ENCODE results near the gene DNAJC17. TPM values are rescaled to one million over a fixed set of nuclear protein-coding genes. Genes with fewer than 3 reads are reported as not detected.

The DNAJC17 gene
- total and polyA plus RNA-seq, 2 of the 13 experiments (the other 11 are each of a cell fraction or from before 2014, with no cell fraction given): 22.2 to 26.5 TPM

- CTCF ChIA-PET (ENCODE audit: low intra/inter-chr PET ratio, low total read pairs): no interaction called here
- BruUV-seq (replicated peaks): no TSS peak
Measured at GRCh38 chr15:40739047-40739446, 68.2 kb downstream of the DNAJC17 start.

More at GRCh38 chr15:40739047-40739446, 68.2 kb downstream of the DNAJC17 start:
- no peaks in the 10 kb centered on the region for H4K20me1 ChIP-seq (ENCODE audit: insufficient read depth, low read length)
- POLR2A ChIA-PET: no interaction called here
- no peak overlapping the region for H3K27ac ChIP-seq (ENCODE audit: extremely low read length, insufficient read depth, low read length)
- 95% methylated on average over 2 of the region's 2 CpGs for WGBS (ENCODE audit: low lambda C conversion rate)
- no peak overlapping the region for H3K4me3 ChIP-seq (replicated peaks in 1 of 3; ENCODE audit: insufficient read depth in 1 of 3, low read depth in 2 of 3, low read length in 3 of 3)
- peaks cover 20 to 84% of the 10 kb centered on the region in 2 experiments for H3K36me3 ChIP-seq (replicated peaks in 1 of 2; ENCODE audit: control insufficient read depth in 1 of 2, insufficient read depth in 2 of 2, low read length in 2 of 2)
- H3K79me2 ChIP-seq (ENCODE audit: insufficient read depth, low read length): no peaks in the 10 kb centered on the region
- H3K4me1 ChIP-seq (ENCODE audit: insufficient read depth, low read length): peaks cover 11% of the 10 kb centered on the region
- intact Hi-C loops (cut with micrococcal nuclease; ENCODE audit: unreplicated experiment): no loop called here
- DNase-seq (ENCODE audit: low spot score): no peak
- in situ Hi-C loops (cut with HindIII; ENCODE audit: extremely low pct_ligation_motif_present, low pct_unique_long_range_greater_than_20kb): no loop called here
- no peak overlapping the region for H3K9ac ChIP-seq (ENCODE audit: insufficient read depth, low read depth, low read length)
- H2AFZ ChIP-seq (ENCODE audit: low read length): no peak overlapping the region
- H3K9me3 ChIP-seq (ENCODE audit: low read length): no peaks in the 10 kb centered on the region
- H3K27me3 ChIP-seq (ENCODE audit: control insufficient read depth in 1 of 2, insufficient read depth in 2 of 2, low read length in 2 of 2): no peaks in the 10 kb centered on the region
- no peak for FAIRE-seq
- H3K4me2 ChIP-seq (ENCODE audit: low read depth, low read length): no peak overlapping the region
- ATAC-seq: no peak
- no peak for TF ChIP-seq TP53 (CRISPR knock-in tag; conservative IDR thresholded peaks at IDR 0.05)
- TF ChIP-seq RAD21 (CRISPR knock-in tag; IDR thresholded peaks at IDR 0.05): no peak
- no peak for TF ChIP-seq SKIL (CRISPR knock-in tag; IDR thresholded peaks at IDR 0.05; ENCODE audit: borderline replicate concordance)
- no peak for TF ChIP-seq ZNF652 (CRISPR knock-in tag; IDR thresholded peaks at IDR 0.05; ENCODE audit: borderline replicate concordance, low read depth)
- no peak for TF ChIP-seq NR2C2 (CRISPR knock-in tag; IDR thresholded peaks at IDR 0.05; ENCODE audit: borderline replicate concordance)
- no peak for TF ChIP-seq FOXM1 (CRISPR knock-in tag; IDR thresholded peaks at IDR 0.05)
- TF ChIP-seq KDM3A (CRISPR knock-in tag; IDR thresholded peaks at IDR 0.05; ENCODE audit: low read depth): no peak
- no peak for TF ChIP-seq ZSCAN29 (CRISPR knock-in tag; conservative IDR thresholded peaks at IDR 0.05)
- no peak for TF ChIP-seq ZNF784 (CRISPR knock-in tag; IDR thresholded peaks at IDR 0.05; ENCODE audit: borderline replicate concordance)
- no peak for TF ChIP-seq E2F5 (CRISPR knock-in tag; conservative IDR thresholded peaks at IDR 0.05)
- no peak for TF ChIP-seq NR2F2 (IDR thresholded peaks at IDR 0.05; ENCODE audit: borderline replicate concordance, low read depth)
- TF ChIP-seq ZNF780A (CRISPR knock-in tag; IDR thresholded peaks at IDR 0.05): no peak
- no peak for TF ChIP-seq ZNF691 (CRISPR knock-in tag; IDR thresholded peaks at IDR 0.05; ENCODE audit: borderline replicate concordance, low read depth)
- TF ChIP-seq ELF3 (CRISPR knock-in tag; IDR thresholded peaks at IDR 0.05): no peak
- no peak for TF ChIP-seq ZFP36 (IDR thresholded peaks at IDR 0.05; ENCODE audit: borderline replicate concordance, low read depth, low read length, partially characterized antibody)
- TF ChIP-seq ZNF205 (CRISPR knock-in tag; IDR thresholded peaks at IDR 0.05): no peak
- TF ChIP-seq KLF6 (CRISPR knock-in tag; IDR thresholded peaks at IDR 0.05): no peak
- TF ChIP-seq DPF2 (CRISPR knock-in tag; IDR thresholded peaks at IDR 0.05; ENCODE audit: borderline replicate concordance, low read depth): no peak
- TF ChIP-seq SNAPC5 (CRISPR knock-in tag; IDR thresholded peaks at IDR 0.05; ENCODE audit: borderline replicate concordance): no peak

Measured in HepG2 (cell line).